Measurements from ENCODE around the gene LTN1. TPM values are rescaled to one million over a fixed set of nuclear protein-coding genes. Genes with fewer than 3 reads are reported as not detected.

The LTN1 gene
- polyA plus RNA-seq, 1 of the 3 experiments (the other 2 are of a cell fraction), result 3.2 TPM

DNA sequence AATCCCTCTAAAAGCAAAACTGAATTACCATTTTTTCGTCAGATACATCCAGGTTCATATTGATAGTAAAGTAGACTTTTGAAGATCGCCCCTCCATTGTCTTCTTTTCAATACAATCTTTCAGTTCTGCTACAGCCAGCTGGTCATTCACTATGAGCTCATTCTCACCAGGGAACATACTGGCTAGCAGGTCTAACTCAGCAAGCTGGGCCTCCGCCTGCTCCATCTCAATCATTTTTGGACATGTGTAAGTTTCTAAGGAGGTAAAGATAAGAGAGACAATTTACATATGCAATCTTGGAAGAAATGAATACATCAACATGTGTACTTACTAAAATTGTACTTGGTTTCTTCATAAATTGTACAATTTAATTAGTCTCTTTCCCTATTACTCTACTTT is 15.7 kb upstream of the LTN1 start:
- H3K4me3 ChIP-seq (ENCODE audit: low read depth in 2 of 2, low read length in 1 of 2), result no peak overlapping the region
- ChIA-PET POLR2A (no interaction called here), CTCF (interaction anchor here (1.3 to 1.8 kb wide), 3 partner anchors 16 to 20 kb away, joined by 3 to 6 read pairs (median 3); partner anchors contain the start of gene USP16)
- H3K27ac ChIP-seq (ENCODE audit: low read depth in 2 of 2, low read length in 1 of 2), result no peak overlapping the region
- H2AFZ ChIP-seq (ENCODE audit: low read depth), result no peak overlapping the region
- H3K4me1 ChIP-seq (ENCODE audit: control insufficient read depth in 1 of 2, insufficient read depth in 2 of 2, low read depth in 1 of 2, low read length in 1 of 2), result no peaks in the 10 kb centered on the region
- H3K9me3 ChIP-seq, result no peaks in the 10 kb centered on the region
- no peaks in the 10 kb centered on the region for H4K20me1 ChIP-seq (ENCODE audit: insufficient read depth)
- no peak for DNase-seq
- no peak overlapping the region for H3K9ac ChIP-seq
- peaks cover 13 to 30% of the 10 kb centered on the region in 2 experiments for H3K36me3 ChIP-seq (replicated peaks in 1 of 2; ENCODE audit: control insufficient read depth in 1 of 2, insufficient read depth in 2 of 2, low read length in 1 of 2)
- peaks cover 9% of the 10 kb centered on the region; the same call in 1 of the 2 replicates for H3K79me2 ChIP-seq (ENCODE audit: insufficient read depth)
- H3K4me2 ChIP-seq, result no peak overlapping the region
- no peaks in the 10 kb centered on the region for H3K9me2 ChIP-seq
- H3K27me3 ChIP-seq (ENCODE audit: insufficient read depth), result no peaks in the 10 kb centered on the region
- TF ChIP-seq SIN3A (IDR thresholded peaks at IDR 0.05; ENCODE audit: borderline replicate concordance, low read depth, low read length), result no peak
- TF ChIP-seq, protein P1, sequence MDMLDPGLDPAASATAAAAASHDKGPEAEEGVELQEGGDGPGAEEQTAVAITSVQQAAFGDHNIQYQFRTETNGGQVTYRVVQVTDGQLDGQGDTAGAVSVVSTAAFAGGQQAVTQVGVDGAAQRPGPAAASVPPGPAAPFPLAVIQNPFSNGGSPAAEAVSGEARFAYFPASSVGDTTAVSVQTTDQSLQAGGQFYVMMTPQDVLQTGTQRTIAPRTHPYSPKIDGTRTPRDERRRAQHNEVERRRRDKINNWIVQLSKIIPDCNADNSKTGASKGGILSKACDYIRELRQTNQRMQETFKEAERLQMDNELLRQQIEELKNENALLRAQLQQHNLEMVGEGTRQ (IDR thresholded peaks at IDR 0.05; ENCODE audit: borderline replicate concordance, low read depth, low read length), result no peak
- TF ChIP-seq ELF1 (IDR thresholded peaks at IDR 0.05), result no peak
- TF ChIP-seq, protein P2, sequence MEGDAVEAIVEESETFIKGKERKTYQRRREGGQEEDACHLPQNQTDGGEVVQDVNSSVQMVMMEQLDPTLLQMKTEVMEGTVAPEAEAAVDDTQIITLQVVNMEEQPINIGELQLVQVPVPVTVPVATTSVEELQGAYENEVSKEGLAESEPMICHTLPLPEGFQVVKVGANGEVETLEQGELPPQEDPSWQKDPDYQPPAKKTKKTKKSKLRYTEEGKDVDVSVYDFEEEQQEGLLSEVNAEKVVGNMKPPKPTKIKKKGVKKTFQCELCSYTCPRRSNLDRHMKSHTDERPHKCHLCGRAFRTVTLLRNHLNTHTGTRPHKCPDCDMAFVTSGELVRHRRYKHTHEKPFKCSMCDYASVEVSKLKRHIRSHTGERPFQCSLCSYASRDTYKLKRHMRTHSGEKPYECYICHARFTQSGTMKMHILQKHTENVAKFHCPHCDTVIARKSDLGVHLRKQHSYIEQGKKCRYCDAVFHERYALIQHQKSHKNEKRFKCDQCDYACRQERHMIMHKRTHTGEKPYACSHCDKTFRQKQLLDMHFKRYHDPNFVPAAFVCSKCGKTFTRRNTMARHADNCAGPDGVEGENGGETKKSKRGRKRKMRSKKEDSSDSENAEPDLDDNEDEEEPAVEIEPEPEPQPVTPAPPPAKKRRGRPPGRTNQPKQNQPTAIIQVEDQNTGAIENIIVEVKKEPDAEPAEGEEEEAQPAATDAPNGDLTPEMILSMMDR (IDR thresholded peaks at IDR 0.05), result no peak
- TF ChIP-seq, protein P3, sequence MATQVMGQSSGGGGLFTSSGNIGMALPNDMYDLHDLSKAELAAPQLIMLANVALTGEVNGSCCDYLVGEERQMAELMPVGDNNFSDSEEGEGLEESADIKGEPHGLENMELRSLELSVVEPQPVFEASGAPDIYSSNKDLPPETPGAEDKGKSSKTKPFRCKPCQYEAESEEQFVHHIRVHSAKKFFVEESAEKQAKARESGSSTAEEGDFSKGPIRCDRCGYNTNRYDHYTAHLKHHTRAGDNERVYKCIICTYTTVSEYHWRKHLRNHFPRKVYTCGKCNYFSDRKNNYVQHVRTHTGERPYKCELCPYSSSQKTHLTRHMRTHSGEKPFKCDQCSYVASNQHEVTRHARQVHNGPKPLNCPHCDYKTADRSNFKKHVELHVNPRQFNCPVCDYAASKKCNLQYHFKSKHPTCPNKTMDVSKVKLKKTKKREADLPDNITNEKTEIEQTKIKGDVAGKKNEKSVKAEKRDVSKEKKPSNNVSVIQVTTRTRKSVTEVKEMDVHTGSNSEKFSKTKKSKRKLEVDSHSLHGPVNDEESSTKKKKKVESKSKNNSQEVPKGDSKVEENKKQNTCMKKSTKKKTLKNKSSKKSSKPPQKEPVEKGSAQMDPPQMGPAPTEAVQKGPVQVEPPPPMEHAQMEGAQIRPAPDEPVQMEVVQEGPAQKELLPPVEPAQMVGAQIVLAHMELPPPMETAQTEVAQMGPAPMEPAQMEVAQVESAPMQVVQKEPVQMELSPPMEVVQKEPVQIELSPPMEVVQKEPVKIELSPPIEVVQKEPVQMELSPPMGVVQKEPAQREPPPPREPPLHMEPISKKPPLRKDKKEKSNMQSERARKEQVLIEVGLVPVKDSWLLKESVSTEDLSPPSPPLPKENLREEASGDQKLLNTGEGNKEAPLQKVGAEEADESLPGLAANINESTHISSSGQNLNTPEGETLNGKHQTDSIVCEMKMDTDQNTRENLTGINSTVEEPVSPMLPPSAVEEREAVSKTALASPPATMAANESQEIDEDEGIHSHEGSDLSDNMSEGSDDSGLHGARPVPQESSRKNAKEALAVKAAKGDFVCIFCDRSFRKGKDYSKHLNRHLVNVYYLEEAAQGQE (IDR thresholded peaks at IDR 0.05; ENCODE audit: low read depth, low read length), result no peak
- TF ChIP-seq, protein P4, sequence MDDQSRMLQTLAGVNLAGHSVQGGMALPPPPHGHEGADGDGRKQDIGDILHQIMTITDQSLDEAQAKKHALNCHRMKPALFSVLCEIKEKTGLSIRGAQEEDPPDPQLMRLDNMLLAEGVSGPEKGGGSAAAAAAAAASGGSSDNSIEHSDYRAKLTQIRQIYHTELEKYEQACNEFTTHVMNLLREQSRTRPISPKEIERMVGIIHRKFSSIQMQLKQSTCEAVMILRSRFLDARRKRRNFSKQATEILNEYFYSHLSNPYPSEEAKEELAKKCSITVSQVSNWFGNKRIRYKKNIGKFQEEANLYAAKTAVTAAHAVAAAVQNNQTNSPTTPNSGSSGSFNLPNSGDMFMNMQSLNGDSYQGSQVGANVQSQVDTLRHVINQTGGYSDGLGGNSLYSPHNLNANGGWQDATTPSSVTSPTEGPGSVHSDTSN (IDR thresholded peaks at IDR 0.05), result no peak
- TF ChIP-seq, protein P5, sequence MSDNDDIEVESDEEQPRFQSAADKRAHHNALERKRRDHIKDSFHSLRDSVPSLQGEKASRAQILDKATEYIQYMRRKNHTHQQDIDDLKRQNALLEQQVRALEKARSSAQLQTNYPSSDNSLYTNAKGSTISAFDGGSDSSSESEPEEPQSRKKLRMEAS (IDR thresholded peaks at IDR 0.05; ENCODE audit: low read depth), result no peak
- TF ChIP-seq FOSL2 (IDR thresholded peaks at IDR 0.05; ENCODE audit: borderline replicate concordance, low read depth), result no peak
- no peak for TF ChIP-seq SMC3 (IDR thresholded peaks at IDR 0.05; ENCODE audit: low read depth, low read length)
- TF ChIP-seq YY1 (IDR thresholded peaks at IDR 0.05; ENCODE audit: low read depth), result no peak
- TF ChIP-seq, protein P6, sequence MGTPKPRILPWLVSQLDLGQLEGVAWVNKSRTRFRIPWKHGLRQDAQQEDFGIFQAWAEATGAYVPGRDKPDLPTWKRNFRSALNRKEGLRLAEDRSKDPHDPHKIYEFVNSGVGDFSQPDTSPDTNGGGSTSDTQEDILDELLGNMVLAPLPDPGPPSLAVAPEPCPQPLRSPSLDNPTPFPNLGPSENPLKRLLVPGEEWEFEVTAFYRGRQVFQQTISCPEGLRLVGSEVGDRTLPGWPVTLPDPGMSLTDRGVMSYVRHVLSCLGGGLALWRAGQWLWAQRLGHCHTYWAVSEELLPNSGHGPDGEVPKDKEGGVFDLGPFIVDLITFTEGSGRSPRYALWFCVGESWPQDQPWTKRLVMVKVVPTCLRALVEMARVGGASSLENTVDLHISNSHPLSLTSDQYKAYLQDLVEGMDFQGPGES (IDR thresholded peaks at IDR 0.05; ENCODE audit: low read depth, low read length), result no peak
- no peak for TF ChIP-seq JUND (IDR thresholded peaks at IDR 0.05)
- TF ChIP-seq RAD21 (IDR thresholded peaks at IDR 0.05; ENCODE audit: low read length), result no peak
- no peak for TF ChIP-seq FOXJ3 (CRISPR knock-in tag; IDR thresholded peaks at IDR 0.05)
- no peak for TF ChIP-seq GABPA (IDR thresholded peaks at IDR 0.05; ENCODE audit: low read depth)
- H3F3A ChIP-seq (replicated peaks; ENCODE audit: insufficient read depth), result peaks cover 20% of the 10 kb centered on the region
- WGBS (ENCODE audit: low lambda C conversion rate), result 76% methylated on average over 3 of the region's 3 CpGs

All from SK-N-SH (cell line).